DMS 273 (cell line): ENCODE data around the gene LARP4B.
A peak's percentile ranks its signal among the peaks of the same experiment; 100 is the strongest.

ENCODE experiments used
- DNase-seq: peaks from one replicate; lab custom pipeline; 2025; ENCODE audit not compliant: unreplicated experiment; lab: John Stamatoyannopoulos, UW

LARP4B gene

DNA sequence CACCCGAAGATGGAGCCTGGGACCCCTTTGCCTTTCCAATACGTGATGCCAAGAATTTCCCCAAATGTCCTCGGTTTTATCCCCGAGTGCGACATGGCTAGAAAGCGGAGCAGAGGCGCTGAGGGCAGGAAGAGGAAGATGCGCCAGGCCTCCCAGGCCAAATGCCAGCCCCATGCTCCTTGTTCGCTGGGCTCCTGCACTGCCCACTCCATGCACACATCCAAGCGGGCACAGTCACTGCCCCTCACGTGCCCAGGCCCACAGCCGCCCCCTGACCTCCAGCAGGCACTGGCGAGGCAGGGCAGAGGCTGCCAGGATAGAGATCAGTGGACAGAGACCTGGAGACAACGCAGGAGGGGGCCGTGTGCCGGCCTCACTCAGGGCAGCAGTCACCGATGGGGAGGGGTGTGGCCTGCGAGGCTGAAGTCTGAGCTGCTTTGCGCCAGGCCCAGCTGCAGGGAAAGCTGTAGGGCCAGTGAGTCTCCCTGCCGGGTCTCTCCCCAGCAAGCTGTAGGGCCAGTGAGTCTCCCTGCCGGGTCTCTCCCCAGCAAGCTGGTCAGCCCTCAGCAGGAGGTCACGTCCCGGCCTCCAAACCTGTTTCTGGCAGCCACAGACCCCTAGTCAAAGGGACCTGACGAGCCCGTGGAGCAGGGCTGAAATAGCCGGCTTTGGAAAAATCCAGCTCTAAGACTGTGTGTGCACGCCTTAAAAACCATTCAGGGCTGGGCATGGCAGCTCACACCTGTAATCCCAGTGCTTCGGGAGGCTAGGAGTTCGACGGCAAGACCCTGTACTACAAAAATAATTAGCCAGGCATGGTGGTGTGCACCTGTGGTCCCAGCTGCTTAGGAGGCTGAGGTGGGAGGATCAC lies 141.4 kb downstream of the LARP4B start:
- DNase-seq = no peak

DNA sequence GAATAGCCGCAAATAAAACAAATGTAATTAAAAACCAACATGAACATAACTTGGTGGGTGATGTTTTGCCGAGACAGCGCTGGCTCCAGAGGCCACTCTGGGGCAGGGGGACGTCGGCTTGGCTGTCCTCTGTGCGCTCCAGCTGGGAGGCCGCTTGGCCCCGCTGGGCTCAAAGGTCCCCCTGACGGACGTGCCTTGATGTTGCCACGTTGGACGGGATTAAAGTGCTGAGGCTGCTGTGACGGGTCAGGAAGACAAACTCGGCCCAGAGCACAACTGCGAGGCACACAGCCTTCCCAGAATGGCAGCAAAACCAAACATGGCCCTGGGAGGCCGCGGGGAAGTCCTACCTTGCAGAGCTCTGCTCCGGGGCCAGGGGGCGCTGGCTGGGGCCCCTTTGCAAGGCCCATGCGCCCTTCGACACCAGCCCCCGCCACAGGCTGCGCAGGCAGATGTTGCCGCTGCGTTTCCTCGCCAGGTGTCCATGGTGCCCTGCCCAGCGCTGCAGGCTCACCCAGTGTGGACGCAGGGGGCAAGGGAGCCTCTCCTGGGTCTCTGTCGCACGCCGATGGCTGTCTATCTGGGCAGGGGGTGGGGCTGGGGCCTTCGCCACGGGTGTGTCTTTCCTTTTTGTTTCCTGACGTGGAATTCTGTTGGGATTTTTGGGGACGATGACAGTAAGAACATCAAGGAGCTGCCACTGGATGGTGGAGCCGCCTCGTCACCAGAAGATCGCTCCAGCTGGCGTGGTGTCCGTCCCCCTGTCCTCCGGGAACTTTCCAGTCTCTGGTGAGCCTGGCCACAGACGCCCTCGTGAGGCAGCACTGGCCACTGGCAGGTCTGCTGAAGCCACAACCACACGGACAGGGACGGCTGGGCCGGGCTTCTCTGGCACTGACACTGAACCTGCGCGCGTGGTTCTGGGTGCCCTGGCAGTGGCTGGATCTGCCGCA lies 142.4 kb downstream of the LARP4B start:
- peak; percentile 70 for DNase-seq

DNA sequence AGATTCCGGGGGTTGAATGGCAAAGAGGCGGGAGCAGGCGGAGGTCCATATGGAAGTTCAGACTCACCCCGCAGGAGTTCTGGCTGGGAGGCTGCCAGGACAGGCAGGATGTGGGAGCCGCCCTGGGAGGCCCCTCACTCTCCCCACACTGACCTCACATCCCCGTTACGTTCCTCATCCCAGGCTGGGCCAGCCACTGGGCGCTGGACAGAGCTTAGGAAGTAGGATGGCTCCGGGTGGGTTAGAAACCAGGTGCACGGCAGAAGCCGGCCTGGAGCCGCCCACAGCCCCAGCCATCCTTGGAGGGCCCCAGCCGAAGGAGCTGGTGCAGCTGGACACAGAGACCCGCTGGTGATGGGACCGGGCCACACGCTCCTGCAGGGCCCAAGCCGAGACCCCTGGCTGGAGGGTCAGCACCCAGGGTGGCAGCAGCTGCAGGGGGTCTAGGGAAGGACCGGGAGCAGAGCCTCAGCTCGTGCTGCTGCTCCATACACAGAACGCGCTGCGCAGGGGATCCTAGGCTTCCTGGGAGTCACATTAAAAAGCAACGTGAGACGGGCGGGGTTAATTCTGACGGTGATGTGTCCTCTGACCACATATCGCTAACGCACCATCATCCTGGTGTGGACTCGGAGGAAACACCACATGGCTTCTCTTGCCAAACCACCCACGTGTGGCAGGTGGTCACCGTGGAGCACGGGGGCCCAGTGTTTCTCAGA lies 143.4 kb downstream of the LARP4B start:
- peak; percentile 41 for DNase-seq

DNA sequence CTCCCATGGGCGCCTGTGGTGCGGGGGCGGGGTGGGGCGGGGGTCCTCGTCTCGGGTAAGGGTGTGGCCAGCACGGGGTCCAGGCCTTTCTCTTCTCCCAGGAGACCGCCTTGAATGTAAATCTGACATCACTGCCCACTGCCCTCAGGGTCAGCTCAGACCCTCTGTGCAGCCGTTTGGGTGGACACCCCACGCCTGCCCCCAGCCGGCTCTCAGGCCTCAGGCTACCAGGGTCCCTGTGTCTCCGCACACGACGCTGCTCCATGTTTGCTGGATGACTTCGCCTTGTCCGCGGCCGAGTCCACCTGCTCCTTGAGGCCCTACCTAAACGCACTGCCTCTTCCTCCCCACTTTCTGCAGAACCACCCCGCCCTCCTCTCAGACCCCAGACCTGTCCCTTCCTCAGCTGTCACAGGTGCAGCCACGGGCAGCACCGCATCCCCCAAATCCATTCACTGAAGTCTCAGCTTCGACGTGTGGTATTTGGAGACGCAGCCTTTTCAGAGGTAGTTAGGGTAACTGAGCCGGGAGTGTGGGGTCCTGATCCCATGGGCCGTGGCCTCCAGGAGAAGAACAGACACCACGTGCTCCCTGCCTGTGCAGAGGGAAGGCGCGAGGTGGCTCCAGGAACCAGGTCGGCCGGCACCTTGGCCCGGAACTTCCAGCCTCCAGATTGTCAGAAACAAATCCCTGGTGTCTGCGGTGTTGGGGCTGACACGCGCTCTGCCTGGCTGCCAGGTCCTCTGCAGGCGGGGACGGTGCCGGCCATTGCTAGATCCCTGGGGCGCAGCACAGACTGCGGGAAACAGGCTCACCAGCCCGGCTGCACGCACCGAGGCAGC lies 144.7 kb downstream of the LARP4B start:
- DNase-seq = no peak

DNA sequence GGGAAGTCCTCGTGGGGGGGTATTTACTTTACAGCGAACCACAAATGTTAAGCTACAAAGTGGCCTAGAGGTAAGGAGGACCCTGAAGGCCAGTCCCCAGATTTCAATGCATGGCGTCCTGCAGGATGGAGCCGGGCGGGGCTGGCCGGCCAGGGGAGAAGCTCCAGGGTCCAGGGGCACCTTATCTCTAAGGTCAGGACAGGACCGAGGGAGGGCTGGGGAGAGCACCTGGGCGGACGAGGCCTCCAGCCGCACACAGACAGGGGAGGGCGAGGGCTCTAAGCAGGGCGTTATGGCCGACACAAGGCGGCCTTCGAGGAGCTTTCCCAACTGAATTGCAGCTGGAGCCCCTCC lies 145.7 kb downstream of the LARP4B start:
- no peak for DNase-seq

DNA sequence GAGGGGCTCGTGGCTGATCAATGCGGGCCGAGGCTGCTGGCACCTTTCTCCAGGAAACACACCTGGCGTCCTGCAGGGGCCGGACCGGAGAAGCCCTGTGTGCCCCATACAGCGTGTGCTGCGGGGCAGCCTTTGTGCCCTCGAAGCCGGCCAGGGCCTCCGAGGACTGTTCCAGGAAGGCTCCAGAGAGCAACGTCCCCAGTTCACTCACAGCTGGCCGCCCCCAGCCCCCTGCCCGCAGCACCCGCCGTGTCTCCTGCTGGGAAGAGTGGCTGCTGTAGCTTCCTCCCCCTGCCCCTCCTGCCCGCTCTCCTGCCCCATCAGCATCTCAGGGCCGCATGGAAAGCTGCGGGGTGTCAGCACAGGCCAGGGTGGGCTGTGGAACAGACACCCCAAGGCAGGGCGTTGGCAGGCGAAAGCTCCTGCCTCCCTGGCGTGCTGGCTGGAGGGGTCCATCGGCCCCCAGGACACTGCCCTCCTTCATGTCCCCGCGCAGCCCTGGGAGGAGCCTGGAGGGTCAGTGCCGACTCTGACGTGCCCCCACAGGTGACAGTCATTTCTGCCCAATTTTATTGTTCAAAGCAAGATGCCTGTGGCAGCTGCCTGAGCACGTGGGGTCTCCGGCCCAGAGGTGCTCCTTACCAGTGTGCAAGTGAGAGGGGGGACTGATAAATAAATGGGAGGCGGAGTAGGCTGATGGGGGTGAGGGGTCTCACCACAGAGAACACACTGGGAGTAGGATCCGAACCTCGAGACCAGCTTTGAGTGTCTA lies 146.2 kb downstream of the LARP4B start:
- DNase-seq = no peak

DNA sequence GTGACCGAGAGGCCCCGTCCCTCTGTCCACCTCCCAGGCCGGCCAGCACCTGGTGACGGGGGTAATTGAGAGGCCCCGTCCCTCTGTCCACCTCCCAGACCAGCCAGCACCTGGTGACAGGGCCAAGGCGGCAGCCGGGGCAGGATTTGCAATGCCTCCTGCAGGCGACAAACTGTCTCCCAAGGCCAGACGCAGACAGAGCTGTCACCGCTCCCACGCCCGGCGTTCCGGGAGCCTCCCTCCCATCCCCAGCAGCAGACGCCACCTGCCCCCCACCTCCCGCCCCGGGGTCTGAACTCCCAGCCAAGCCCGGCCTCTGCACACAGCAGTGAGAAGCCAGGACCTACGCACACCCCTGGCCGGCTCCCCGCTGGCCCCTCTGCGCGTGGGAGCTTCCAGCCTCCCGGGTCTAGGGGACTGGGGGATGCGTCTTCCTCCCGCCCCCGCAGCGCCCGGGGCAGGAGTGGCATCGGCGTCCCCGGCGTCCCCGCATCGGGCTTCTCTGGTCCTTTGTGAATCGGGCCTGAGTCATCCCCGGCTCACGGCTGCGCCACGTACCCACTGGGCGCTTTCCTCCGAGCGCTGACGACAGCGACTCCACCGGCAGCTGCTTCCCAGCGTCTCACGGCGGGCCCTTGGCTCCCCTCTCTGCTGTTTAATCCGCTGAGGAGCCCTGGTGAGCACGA lies 147.0 kb downstream of the LARP4B start:
- DNase-seq = peak; percentile 65

DNA sequence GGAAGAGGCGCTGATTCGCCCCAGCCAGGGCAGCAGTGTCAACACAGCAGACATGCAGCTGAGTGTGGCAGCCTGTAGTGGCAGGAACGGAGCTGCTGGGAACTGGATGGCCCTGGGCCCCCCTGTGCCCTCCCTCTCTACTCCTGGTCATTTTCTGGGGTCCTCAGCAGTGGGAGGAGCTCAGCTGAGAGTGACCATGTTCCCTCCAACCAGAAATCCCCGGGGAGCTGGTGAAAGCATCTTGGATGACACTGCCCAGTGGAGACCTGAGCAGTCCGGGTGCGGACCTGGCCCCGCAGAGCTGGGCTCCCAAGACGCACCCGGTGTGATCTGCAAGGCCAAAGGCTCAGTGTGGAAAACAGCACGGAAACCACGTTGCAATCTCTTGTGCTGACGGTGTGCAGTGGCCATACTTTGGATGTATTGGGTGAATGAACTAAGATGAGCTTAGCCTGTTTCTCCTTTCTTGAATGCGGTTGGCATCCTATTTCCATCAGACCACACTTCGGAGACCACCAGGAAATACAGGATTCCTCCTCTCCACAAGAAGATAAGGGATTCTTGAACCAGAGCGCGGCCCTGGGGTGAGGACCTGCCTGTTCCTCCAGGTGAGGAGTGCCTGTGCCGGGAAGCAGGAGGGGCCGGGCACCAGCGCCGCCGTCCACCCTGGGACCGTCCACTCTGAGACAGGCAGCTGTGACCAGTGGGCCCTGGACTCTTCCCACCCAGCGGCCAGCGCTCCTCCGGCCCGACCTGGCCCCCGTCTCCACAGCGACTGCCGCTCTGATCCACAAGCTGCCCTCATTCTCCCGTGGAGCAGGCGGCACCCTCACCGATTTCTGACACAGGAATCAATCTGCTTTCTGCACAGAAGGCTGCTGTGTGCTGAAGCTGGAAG lies 148.5 kb downstream of the LARP4B start:
- no peak for DNase-seq

DNA sequence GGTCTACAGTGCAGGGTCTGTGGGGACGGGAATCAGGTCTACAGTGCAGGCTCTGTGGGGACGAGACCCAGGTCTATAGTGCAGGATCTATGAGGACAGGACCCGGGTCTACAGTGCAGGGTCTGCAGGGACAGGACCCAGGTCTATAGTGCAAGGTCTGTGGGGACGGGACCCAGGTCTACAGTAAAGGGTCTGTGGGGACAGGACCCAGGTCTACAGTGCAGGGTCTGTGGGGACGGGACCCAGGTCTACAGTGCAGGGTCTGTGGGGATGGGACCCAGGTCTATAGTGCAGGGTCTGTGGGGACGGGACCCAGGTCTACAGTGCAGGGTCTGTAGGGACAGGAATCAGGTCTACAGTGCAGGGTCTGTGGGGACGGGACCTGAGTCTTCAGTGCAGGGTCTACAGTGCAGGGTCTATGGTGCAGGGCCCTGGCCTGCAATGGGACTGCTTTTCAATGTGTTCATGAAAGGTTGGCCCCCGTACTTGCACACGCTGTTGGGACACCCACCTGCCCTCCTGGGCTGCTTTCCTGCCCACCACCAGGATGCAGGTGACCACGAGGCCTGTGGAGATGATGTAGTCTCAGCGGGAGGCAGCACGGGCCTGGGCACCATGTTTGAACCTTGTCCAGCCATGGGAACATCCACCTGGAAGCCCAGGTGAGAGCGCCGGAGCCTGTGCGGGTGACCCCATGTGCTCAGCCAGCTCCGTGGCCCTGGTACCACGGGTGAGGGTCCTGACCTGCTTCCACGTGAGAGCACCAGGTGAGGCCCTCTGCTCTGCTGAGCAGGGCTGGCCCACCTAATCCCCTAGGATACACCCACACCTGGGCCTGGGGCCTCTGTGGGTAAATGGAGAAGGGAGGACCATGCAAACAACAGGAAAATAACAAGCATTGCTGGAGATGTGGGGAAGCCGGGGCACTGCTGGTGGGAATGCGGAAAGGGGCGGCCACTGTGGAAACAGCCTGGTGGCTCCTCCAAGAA lies 150.7 kb downstream of the LARP4B start:
- no peak for DNase-seq

DNA sequence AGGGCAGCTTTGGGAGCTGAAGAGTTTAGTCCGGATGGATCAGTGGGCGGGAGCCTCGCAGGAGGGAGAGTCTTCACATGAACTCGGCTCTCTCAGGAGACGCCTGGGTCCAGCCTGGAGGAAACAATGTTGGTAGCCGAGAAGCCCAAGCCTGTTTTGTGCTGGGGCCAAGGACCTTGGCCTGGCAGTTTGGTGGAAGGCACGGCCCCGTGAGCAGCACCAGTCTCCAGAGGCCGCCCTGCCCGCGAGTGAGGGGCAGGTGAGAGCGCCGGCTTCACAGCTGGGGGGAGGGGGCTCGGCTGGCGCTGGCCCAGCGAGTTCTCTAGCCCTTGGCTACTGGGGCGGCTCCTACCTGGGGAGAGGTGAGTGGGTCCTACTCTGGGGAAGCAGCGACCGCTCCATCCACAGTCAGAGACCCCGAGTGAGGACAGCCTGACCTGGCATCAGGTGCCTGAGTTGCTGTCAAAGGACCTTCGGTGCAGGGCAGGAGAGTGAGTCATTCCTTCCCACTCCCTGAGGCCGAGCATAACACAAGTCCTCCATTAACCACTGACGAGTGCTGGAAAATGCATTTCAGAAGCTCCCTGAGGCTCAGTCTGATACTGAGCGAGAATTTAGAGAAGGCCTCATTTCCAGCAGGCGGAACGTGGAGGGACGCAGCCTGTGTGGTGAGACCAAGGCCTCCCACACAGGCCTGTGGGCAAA lies 152.7 kb downstream of the LARP4B start:
- DNase-seq = no peak

DNA sequence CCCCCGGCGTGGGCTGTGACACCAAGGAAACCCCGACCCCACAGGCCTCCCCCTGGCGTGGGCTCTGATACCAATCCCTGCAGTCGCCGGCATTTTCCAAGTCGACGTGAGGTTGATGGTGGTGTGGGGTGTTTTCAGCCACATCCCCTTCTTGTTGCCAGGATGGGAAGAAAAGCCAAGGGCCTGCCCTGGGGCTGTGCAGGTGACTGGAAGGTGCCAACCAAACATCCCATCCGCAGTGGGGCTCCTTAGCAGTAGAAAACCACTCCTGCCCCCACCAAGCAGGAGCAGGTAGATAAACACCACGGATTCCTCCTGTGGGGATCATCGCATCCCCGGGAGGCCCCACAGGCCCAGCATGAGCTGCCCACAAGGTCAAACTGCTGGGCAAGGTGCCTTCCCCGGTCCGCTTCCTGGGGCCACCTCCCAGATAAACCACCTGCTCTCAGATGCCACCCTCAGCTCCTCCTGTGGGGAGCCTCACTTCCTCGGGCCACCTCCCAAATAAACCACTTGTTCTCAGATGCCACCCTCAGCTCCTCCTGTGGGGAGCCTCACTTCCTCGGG lies 153.5 kb downstream of the LARP4B start:
- no peak for DNase-seq

DNA sequence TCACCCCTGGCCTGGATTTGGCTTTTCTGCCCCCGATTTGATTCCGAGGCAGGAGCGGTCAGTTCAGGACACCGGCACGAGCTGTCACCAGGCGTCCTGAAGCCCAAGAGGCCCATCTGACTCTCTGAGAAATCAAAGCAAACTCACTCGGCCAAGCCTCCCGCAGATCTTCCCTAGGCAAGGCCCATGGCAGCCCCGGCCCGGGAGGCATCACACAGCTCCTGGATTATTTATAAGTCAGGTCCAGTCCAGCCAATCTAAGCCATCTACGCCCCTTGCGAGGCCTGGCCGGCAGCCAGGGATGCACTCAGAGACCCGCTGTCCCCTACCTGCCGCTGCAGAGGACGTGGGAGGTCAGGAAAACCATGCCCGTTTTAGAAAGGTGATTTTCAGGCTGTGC lies 154.7 kb downstream of the LARP4B start:
- no peak for DNase-seq

DNA sequence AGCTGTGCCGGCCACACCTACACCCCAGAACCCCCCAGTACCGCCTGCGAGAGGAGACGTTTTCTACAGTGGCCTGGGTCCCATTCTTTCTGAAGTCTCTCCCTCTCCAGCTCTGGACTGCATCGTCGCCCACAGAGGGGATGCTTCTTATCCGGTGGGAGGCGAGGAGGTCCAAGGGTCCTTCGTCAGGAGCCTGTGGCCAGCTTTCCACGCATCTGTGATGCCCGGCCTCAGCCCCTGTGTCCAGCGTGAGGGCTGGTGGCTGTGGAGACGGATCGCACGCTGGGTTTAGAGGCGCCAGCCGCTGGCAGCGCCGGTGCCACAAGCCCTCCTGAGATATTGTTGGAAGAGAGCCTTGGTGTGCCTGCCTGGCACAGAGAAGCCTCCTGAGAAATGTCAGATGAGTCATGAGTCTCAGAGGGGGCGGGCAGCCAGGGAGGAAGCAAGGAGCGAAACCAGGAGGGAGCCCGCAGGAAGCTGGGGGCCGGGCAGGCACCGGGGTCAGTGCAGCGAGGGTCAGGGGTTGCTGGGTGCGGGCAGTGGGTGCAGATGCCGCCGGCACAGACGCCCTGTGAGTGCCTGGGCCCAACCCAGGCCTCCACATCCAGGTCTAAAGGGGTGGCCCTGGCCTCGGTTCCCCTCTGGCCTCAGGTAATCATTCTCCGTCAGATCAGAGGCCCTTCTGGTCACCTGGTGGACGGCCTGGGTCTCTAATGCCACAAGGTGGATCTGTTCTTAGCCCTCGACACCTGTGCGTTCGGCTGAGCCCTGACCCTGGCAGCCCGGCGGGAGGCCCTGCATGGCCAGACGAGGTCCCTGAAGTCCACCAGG lies 156.0 kb downstream of the LARP4B start:
- peak; percentile 28 for DNase-seq

DNA sequence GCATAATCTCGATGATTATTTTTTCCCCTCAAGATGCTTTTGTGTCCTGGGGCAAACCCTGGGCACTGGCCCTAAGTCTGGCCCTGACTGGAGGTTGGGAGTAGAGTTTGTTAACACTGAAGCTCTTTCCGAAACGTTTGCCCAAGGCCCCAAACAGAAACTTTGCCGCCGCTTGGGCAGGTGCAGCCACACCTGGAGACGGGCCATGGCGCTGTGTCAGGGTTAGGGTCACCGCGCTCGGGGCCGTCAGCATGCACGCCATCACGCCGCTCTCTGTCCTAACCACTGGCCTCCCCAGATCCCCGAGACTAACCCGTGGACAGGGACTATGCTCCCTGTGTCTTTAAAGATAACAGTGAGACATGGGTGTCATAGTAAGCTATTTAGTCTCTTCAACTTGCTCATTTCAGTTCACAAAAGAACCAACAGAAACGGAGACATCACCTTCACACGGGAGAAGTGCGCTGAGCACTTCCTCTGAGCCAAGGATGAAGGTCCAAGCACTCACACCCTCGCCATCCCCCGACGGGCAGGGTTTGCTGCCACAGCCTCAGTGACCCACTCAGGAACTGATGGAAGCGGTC lies 156.8 kb downstream of the LARP4B start:
- DNase-seq = no peak

DNA sequence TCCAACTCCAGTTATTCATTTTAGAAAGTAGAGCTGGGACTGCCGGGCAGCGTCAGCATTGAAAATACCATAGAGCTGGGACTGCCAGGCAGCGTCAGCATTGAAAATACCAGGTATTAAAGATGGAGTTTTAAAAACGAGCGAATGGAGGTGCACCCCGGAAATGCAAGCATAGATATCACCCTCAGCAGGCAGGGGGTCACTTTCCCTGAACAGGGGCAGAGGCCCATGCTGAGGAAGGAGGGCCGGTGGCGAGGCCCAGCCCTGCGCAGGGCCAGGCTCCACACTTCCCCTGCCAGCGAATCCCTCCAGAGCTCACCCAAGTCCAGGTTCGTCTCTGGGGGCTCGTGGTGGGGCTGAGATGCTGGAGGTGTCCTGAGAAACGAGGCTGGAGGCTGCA lies 157.3 kb downstream of the LARP4B start:
- no peak for DNase-seq
